ENCODE data around the gene ZNF469. TPM values are rescaled to one million over a fixed set of nuclear protein-coding genes. Genes with fewer than 3 reads are reported as not detected.
A peak's percentile ranks its signal among the peaks of the same experiment; 100 is the strongest.
"Not testable (repeated sequence)": the region's sequence is repeated elsewhere in the genome, so short reads cannot be mapped to it uniquely, and the experiment has no call there.

The ZNF469 gene
- polyA plus RNA-seq, 4 donors = under 0.01 to 0.64 (median 0.30) TPM; not detected in 1

DNA sequence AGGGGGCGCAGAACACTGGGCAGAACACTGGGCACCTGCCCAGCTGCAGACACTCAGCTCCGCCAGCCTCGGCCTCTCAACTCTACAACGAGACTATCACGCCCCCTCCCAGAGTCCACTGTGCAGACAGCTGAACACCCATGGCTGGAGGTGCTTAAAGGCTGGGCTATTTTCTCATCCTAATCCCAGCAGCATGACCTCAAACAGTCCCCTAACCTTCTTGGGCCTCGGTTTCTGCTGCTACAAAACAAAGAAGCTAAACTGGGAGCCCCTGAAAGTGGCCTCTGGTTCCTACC, 27.7 kb upstream of the ZNF469 start:
- FAIRE-seq (no peak), DNase-seq (no peak)
- Histone ChIP-seq H3K27ac (ENCODE audit: low read depth in 1 of 3, low read length in 2 of 3) (no peak overlapping the region), H3K27me3 (ENCODE audit: control insufficient read depth in 3 of 3, insufficient read depth in 3 of 3, low read length in 3 of 3) (no peaks in the 10 kb centered on the region), H3K9me3 (ENCODE audit: control insufficient read depth in 2 of 2, insufficient read depth in 1 of 2, low read depth in 1 of 2, low read length in 1 of 2) (no peaks in the 10 kb centered on the region), H3K4me3 (ENCODE audit: low read depth in 1 of 3, low read length in 3 of 3) (no peak overlapping the region), H3K36me3 (ENCODE audit: control insufficient read depth in 3 of 3, insufficient read depth in 2 of 3, low read depth in 1 of 3, low read length in 3 of 3) (no peaks in the 10 kb centered on the region), H3K4me1 (ENCODE audit: control insufficient read depth in 3 of 3, insufficient read depth in 2 of 3, low read depth in 1 of 3, low read length in 2 of 3) (no peaks in the 10 kb centered on the region)
- 71 to 80% (median 73%) methylated on average over 6 of the region's 6 CpGs for WGBS, 3 donors

- H3K9me3 ChIP-seq (ENCODE audit: control insufficient read depth in 2 of 2, insufficient read depth in 1 of 2, low read depth in 1 of 2, low read length in 1 of 2) = no peaks in the 10 kb centered on the region
- no peaks in the 10 kb centered on the region for H3K27me3 ChIP-seq (ENCODE audit: control insufficient read depth in 3 of 3, insufficient read depth in 3 of 3, low read length in 3 of 3)
- H3K4me3 ChIP-seq (ENCODE audit: low read depth in 1 of 3, low read length in 3 of 3) = no peak overlapping the region
- DNase-seq (no peak), FAIRE-seq (no peak)
- 84 to 90% (median 89%) methylated on average over 27 to 28 of the region's 28 CpGs for WGBS, 3 donors
- no peak overlapping the region for H3K27ac ChIP-seq (ENCODE audit: low read depth in 1 of 3, low read length in 2 of 3)
- no peaks in the 10 kb centered on the region for H3K4me1 ChIP-seq (ENCODE audit: control insufficient read depth in 3 of 3, insufficient read depth in 2 of 3, low read depth in 1 of 3, low read length in 2 of 3)
- H3K36me3 ChIP-seq (ENCODE audit: control insufficient read depth in 3 of 3, insufficient read depth in 2 of 3, low read depth in 1 of 3, low read length in 3 of 3) = no peaks in the 10 kb centered on the region
Observed at GRCh38 chr16:88355389-88356123, 27.2 kb upstream of the ZNF469 start.

DNA sequence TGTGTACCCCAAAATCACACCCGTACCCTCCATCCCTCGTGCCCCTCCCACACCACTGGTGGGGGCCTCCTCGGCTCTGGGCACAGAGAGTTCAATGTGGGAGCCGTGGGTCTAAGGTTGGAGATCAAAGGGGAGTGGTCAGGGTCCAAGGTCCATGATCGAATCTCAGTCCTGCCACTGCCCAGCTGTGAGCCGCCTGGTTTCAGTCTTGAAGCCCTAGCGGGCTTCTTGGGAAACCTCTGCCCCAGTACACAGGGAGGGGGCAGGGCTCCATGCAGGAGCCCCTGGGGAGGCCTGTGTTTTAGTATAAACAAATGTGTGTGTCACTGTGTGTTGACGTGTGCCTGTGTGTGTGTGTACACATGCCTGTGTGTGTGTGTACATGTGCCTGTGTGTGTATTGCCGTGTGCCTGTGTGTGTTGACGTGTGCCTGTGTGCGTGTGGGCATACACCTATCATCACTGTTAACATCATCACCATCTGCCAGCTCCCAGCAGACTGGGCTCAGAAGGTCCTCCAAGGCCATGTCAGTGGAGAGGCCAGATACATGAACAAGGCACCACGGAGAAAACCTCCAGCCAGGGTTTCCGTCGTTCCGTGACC, 26.5 kb upstream of the ZNF469 start:
- no peak overlapping the region for H3K27ac ChIP-seq (ENCODE audit: low read depth in 1 of 3, low read length in 2 of 3)
- FAIRE-seq = no peak
- no peaks in the 10 kb centered on the region for H3K9me3 ChIP-seq (ENCODE audit: control insufficient read depth in 2 of 2, insufficient read depth in 1 of 2, low read depth in 1 of 2, low read length in 1 of 2)
- H3K4me3 ChIP-seq (ENCODE audit: low read depth in 1 of 3, low read length in 3 of 3) = no peak overlapping the region
- WGBS, 3 donors = 35 to 66% (median 50%) methylated on average over 15 of the region's 15 CpGs
- DNase-seq = peak in 1 of 2 donors; percentile 55
- H3K27me3 ChIP-seq (ENCODE audit: control insufficient read depth in 3 of 3, insufficient read depth in 3 of 3, low read length in 3 of 3) = no peaks in the 10 kb centered on the region
- no peaks in the 10 kb centered on the region for H3K36me3 ChIP-seq (ENCODE audit: control insufficient read depth in 3 of 3, insufficient read depth in 2 of 3, low read depth in 1 of 3, low read length in 3 of 3)
- H3K4me1 ChIP-seq (ENCODE audit: control insufficient read depth in 3 of 3, insufficient read depth in 2 of 3, low read depth in 1 of 3, low read length in 2 of 3) = no peaks in the 10 kb centered on the region

- H3K9me3 ChIP-seq (ENCODE audit: control insufficient read depth in 2 of 2, insufficient read depth in 1 of 2, low read depth in 1 of 2, low read length in 1 of 2) = no peaks in the 10 kb centered on the region
- DNase-seq = no peak
- no peak for FAIRE-seq
- no peaks in the 10 kb centered on the region for H3K36me3 ChIP-seq (ENCODE audit: control insufficient read depth in 3 of 3, insufficient read depth in 2 of 3, low read depth in 1 of 3, low read length in 3 of 3)
- peaks cover 0 to 2% (median 0%) of the 10 kb centered on the region in 3 donors for H3K27me3 ChIP-seq (ENCODE audit: control insufficient read depth in 3 of 3, insufficient read depth in 3 of 3, low read length in 3 of 3)
- 81 to 89% (median 82%) methylated on average over 13 of the region's 13 CpGs for WGBS, 3 donors
- no peak overlapping the region for H3K27ac ChIP-seq (ENCODE audit: low read depth in 1 of 3, low read length in 2 of 3)
- H3K4me3 ChIP-seq (ENCODE audit: low read depth in 1 of 3, low read length in 3 of 3) = no peak overlapping the region
- H3K4me1 ChIP-seq (ENCODE audit: control insufficient read depth in 3 of 3, insufficient read depth in 2 of 3, low read depth in 1 of 3, low read length in 2 of 3) = no peaks in the 10 kb centered on the region
Observed at GRCh38 chr16:88356727-88357199, 26.0 kb upstream of the ZNF469 start.

GRCh38 chr16:88357317-88358022, 25.3 kb upstream of the ZNF469 start:
- no peak for FAIRE-seq
- Histone ChIP-seq H3K27me3 (ENCODE audit: control insufficient read depth in 3 of 3, insufficient read depth in 3 of 3, low read length in 3 of 3) (peaks cover 0 to 3% (median 0%) of the 10 kb centered on the region in 3 donors), H3K9me3 (ENCODE audit: control insufficient read depth in 2 of 2, insufficient read depth in 1 of 2, low read depth in 1 of 2, low read length in 1 of 2) (no peaks in the 10 kb centered on the region), H3K4me3 (ENCODE audit: low read depth in 1 of 3, low read length in 3 of 3) (no peak overlapping the region), H3K36me3 (ENCODE audit: control insufficient read depth in 3 of 3, insufficient read depth in 2 of 3, low read depth in 1 of 3, low read length in 3 of 3) (no peaks in the 10 kb centered on the region), H3K27ac (ENCODE audit: low read depth in 1 of 3, low read length in 2 of 3) (no peak overlapping the region), H3K4me1 (ENCODE audit: control insufficient read depth in 3 of 3, insufficient read depth in 2 of 3, low read depth in 1 of 3, low read length in 2 of 3) (no peaks in the 10 kb centered on the region)
- DNase-seq = no peak
- WGBS, 3 donors = 86 to 88% (median 88%) methylated on average over 26 of the region's 26 CpGs

- Histone ChIP-seq H3K4me1 (ENCODE audit: control insufficient read depth in 3 of 3, insufficient read depth in 2 of 3, low read depth in 1 of 3, low read length in 2 of 3) (no peaks in the 10 kb centered on the region), H3K36me3 (ENCODE audit: control insufficient read depth in 3 of 3, insufficient read depth in 2 of 3, low read depth in 1 of 3, low read length in 3 of 3) (no peaks in the 10 kb centered on the region), H3K27me3 (ENCODE audit: control insufficient read depth in 3 of 3, insufficient read depth in 3 of 3, low read length in 3 of 3) (peaks cover 0 to 3% (median 0%) of the 10 kb centered on the region in 3 donors), H3K9me3 (ENCODE audit: control insufficient read depth in 2 of 2, insufficient read depth in 1 of 2, low read depth in 1 of 2, low read length in 1 of 2) (no peaks in the 10 kb centered on the region), H3K4me3 (ENCODE audit: low read depth in 1 of 3, low read length in 3 of 3) (no peak overlapping the region), H3K27ac (ENCODE audit: low read depth in 1 of 3, low read length in 2 of 3) (no peak overlapping the region)
- DNase-seq = no peak
- WGBS, 3 donors = 61 to 71% (median 68%) methylated on average over 16 of the region's 16 CpGs
- no peak for FAIRE-seq
Observed at GRCh38 chr16:88358023-88358420, 24.7 kb upstream of the ZNF469 start.

DNA sequence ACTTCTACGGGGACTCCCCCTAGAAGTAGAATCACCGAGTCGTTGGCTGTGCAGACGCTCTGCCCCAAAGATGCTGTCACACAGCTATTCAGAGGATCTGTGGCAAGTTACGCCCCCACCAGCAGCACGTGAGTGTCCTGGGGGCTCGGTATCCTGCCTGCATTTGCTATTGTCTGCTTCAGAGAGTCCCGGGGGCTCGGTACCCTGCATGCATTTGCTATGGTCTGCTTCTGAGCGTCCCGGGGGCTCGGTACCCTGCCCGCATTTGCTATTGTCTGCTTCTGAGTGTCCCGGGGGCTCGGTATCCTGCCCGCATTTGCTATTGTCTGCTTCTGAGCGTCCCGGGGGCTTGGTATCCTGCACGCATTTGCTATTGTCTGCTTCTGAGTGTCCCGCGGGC, 23.8 kb upstream of the ZNF469 start:
- FAIRE-seq (no peak), DNase-seq (no peak)
- Histone ChIP-seq H3K27me3 (ENCODE audit: control insufficient read depth in 3 of 3, insufficient read depth in 3 of 3, low read length in 3 of 3) (peaks cover 0 to 3% (median 0%) of the 10 kb centered on the region in 3 donors), H3K27ac (ENCODE audit: low read depth in 1 of 3, low read length in 2 of 3) (no peak overlapping the region), H3K36me3 (ENCODE audit: control insufficient read depth in 3 of 3, insufficient read depth in 2 of 3, low read depth in 1 of 3, low read length in 3 of 3) (no peaks in the 10 kb centered on the region), H3K4me1 (ENCODE audit: control insufficient read depth in 3 of 3, insufficient read depth in 2 of 3, low read depth in 1 of 3, low read length in 2 of 3) (no peaks in the 10 kb centered on the region), H3K4me3 (ENCODE audit: low read depth in 1 of 3, low read length in 3 of 3) (no peak overlapping the region), H3K9me3 (ENCODE audit: control insufficient read depth in 2 of 2, insufficient read depth in 1 of 2, low read depth in 1 of 2, low read length in 1 of 2) (peaks cover 0 to 5% of the 10 kb centered on the region in 2 donors)
- WGBS, 3 donors = 85 to 88% (median 86%) methylated on average over 21 of the region's 21 CpGs

GRCh38 chr16:88360401-88360800, 22.4 kb upstream of the ZNF469 start:
- not testable (repeated sequence) for H3K9me3 ChIP-seq (ENCODE audit: control insufficient read depth in 2 of 2, insufficient read depth in 1 of 2, low read depth in 1 of 2, low read length in 1 of 2); H3K4me1 ChIP-seq (ENCODE audit: control insufficient read depth in 3 of 3, insufficient read depth in 2 of 3, low read depth in 1 of 3, low read length in 2 of 3); FAIRE-seq; H3K27ac ChIP-seq (ENCODE audit: low read depth in 1 of 3, low read length in 2 of 3); DNase-seq; H3K36me3 ChIP-seq (ENCODE audit: control insufficient read depth in 3 of 3, insufficient read depth in 2 of 3, low read depth in 1 of 3, low read length in 3 of 3); H3K4me3 ChIP-seq (ENCODE audit: low read depth in 1 of 3, low read length in 3 of 3); H3K27me3 ChIP-seq (ENCODE audit: control insufficient read depth in 3 of 3, insufficient read depth in 3 of 3, low read length in 3 of 3)
- 92 to 96% (median 94%) methylated on average over 20 of the region's 20 CpGs for WGBS, 3 donors
